K562 (cell line): Measurements from ENCODE around the gene DGCR8. TPM values are rescaled to one million over a fixed set of nuclear protein-coding genes. Genes with fewer than 3 reads are reported as not detected.

Experiments used
- polyA plus RNA-seq, 8 experiments: library from polyadenylated mRNA; depleted of rRNA in 4 of 8; stranded (reverse) in 5 of 8; unstranded in 3 of 8; fragments of >200 nt; fragmentation: Nextera tagmentation in 2 of 8; fragmentation: Illumina TruSeq in 1 of 8; extraction: Ambion mirVana in 2 of 8; extraction: Trizol in 1 of 8; gene quantifications; 2 replicates each; pipeline versions ENCODE4 v1.2.1 to v1.2.3, GENCODE V29; 2011 to 2014; ENCODE audit warnings: inconsistent platforms in 1 of 8, missing spikeins in 1 of 8
- total RNA-seq, 7 experiments: library from RNA; depleted of rRNA in 6 of 7; stranded (reverse); fragments of >200 nt in 6 of 7; fragmentation: Illumina TruSeq in 2 of 7; extraction: Trizol in 2 of 7; gene quantifications; 2 replicates each; pipeline versions ENCODE4 v1.2.1 to v1.2.3, GENCODE V29; 2011 to 2021; ENCODE audit warnings: low replicate concordance in 1 of 7
- TF ChIP-seq, protein P1 (sequence below): sonication (generic); formaldehyde crosslinking; IDR thresholded peaks from 2 replicates; pipeline ENCODE4 v1.8.1; 2023; ENCODE audit warnings: missing genetic modification reagents, mild to moderate bottlenecking, borderline replicate concordance

Gene DGCR8
- total and polyA plus RNA-seq, 9 of the 15 experiments (the other 6 are each of a cell fraction or from before 2014, with no cell fraction given), result 5.9 to 144 (median 80.1) TPM

DNA sequence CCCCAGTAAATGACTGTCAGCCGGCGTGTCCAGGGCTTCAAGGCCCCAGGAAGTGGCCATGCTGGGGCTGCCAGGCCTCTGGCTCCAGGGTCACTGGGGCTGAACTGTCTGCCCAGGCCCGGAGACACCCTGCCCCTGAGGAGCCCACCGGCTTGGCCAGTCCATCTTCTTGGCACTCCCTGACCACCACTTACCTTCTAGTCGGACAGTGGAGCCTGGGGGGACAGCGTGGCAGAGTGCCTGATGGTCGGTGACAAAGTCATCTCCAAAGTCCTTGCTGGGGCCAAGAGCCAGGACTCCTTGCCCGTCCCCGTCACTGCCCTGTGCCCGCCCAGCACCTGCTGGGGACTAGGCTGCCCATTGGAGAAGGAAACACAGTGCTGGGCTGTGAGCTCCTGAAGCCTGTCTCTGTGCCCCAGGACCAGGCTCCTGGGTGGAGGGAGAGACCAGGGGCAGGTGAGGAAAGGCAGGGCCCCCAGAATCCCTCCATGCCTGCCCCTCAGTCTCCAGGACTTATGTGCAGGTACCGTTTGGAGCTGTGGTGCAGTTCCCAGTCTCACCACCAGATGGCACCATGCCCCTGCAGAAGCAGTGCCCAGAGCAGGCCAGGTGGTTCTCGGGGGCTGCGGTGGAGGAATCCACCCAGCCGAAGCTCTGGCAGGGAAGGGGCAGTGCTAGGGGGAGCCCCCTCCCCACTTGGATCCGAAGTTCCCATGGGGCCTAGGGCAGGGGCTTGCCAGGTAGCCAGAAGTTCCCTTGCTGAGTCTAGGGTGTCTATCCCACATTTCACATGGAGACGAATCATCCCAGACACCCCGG, 76.8 kb downstream of the DGCR8 start (continued):
- TF ChIP-seq, protein P1, sequence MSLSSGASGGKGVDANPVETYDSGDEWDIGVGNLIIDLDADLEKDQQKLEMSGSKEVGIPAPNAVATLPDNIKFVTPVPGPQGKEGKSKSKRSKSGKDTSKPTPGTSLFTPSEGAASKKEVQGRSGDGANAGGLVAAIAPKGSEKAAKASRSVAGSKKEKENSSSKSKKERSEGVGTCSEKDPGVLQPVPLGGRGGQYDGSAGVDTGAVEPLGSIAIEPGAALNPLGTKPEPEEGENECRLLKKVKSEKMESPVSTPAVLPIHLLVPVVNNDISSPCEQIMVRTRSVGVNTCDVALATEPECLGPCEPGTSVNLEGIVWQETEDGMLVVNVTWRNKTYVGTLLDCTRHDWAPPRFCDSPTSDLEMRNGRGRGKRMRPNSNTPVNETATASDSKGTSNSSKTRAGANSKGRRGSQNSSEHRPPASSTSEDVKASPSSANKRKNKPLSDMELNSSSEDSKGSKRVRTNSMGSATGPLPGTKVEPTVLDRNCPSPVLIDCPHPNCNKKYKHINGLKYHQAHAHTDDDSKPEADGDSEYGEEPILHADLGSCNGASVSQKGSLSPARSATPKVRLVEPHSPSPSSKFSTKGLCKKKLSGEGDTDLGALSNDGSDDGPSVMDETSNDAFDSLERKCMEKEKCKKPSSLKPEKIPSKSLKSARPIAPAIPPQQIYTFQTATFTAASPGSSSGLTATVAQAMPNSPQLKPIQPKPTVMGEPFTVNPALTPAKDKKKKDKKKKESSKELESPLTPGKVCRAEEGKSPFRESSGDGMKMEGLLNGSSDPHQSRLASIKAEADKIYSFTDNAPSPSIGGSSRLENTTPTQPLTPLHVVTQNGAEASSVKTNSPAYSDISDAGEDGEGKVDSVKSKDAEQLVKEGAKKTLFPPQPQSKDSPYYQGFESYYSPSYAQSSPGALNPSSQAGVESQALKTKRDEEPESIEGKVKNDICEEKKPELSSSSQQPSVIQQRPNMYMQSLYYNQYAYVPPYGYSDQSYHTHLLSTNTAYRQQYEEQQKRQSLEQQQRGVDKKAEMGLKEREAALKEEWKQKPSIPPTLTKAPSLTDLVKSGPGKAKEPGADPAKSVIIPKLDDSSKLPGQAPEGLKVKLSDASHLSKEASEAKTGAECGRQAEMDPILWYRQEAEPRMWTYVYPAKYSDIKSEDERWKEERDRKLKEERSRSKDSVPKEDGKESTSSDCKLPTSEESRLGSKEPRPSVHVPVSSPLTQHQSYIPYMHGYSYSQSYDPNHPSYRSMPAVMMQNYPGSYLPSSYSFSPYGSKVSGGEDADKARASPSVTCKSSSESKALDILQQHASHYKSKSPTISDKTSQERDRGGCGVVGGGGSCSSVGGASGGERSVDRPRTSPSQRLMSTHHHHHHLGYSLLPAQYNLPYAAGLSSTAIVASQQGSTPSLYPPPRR (CRISPR knock-in tag), result no peak
